ENCODE data around the gene ZBTB7C.

The ZBTB7C gene

GRCh38 chr18:48404716-48405507 is 4.3 kb downstream of the ZBTB7C start:
- no CpG with 5 or more reads among the region's 8 CpGs for WGBS (ENCODE audit: insufficient coverage, insufficient read length)
- no peak overlapping the region for H3K27ac ChIP-seq (ENCODE audit: low read length)
- peaks cover 7% of the 10 kb centered on the region for H3K4me1 ChIP-seq (ENCODE audit: control insufficient read depth, insufficient read depth, low read length)
- no peaks in the 10 kb centered on the region for H3K9me3 ChIP-seq (ENCODE audit: control insufficient read depth, insufficient read depth, low read length)
- no peaks in the 10 kb centered on the region for H3K36me3 ChIP-seq (ENCODE audit: control insufficient read depth, insufficient read depth, low read length)
- H3K27me3 ChIP-seq (ENCODE audit: control insufficient read depth, insufficient read depth, low read length), result peaks cover 17% of the 10 kb centered on the region
- H3K4me3 ChIP-seq (ENCODE audit: low read length), result no peak overlapping the region
- DNase-seq (ENCODE audit: low read depth, low spot score), result no peak

GRCh38 chr18:48402953-48403352 is 6.2 kb downstream of the ZBTB7C start:
- no peaks in the 10 kb centered on the region for H3K9me3 ChIP-seq (ENCODE audit: control insufficient read depth, insufficient read depth, low read length)
- H3K4me3 ChIP-seq (ENCODE audit: low read length), result no peak overlapping the region
- H3K27me3 ChIP-seq (ENCODE audit: control insufficient read depth, insufficient read depth, low read length), result peaks cover 10% of the 10 kb centered on the region
- peaks cover 4% of the 10 kb centered on the region for H3K4me1 ChIP-seq (ENCODE audit: control insufficient read depth, insufficient read depth, low read length)
- no CpG with 5 or more reads among the region's 1 CpG for WGBS (ENCODE audit: insufficient coverage, insufficient read length)
- H3K27ac ChIP-seq (ENCODE audit: low read length), result no peak overlapping the region
- no peak for DNase-seq (ENCODE audit: low read depth, low spot score)
- H3K36me3 ChIP-seq (ENCODE audit: control insufficient read depth, insufficient read depth, low read length), result no peaks in the 10 kb centered on the region

- no peaks in the 10 kb centered on the region for H3K9me3 ChIP-seq (ENCODE audit: control insufficient read depth, insufficient read depth, low read length)
- H3K4me1 ChIP-seq (ENCODE audit: control insufficient read depth, insufficient read depth, low read length), result no peaks in the 10 kb centered on the region
- H3K4me3 ChIP-seq (ENCODE audit: low read length), result no peak overlapping the region
- no peaks in the 10 kb centered on the region for H3K36me3 ChIP-seq (ENCODE audit: control insufficient read depth, insufficient read depth, low read length)
- no peak for DNase-seq (ENCODE audit: low read depth, low spot score)
- H3K27me3 ChIP-seq (ENCODE audit: control insufficient read depth, insufficient read depth, low read length), result no peaks in the 10 kb centered on the region
- H3K27ac ChIP-seq (ENCODE audit: low read length), result no peak overlapping the region
- no CpG with 5 or more reads among the region's 9 CpGs for WGBS (ENCODE audit: insufficient coverage, insufficient read length)
These were observed 9.7 kb downstream of the ZBTB7C start for GRCh38 chr18:48399303-48400075.

GRCh38 chr18:48398074-48398473 is 11.1 kb downstream of the ZBTB7C start:
- H3K27ac ChIP-seq (ENCODE audit: low read length), result no peak overlapping the region
- no CpG with 5 or more reads among the region's 4 CpGs for WGBS (ENCODE audit: insufficient coverage, insufficient read length)
- H3K4me3 ChIP-seq (ENCODE audit: low read length), result no peak overlapping the region
- H3K9me3 ChIP-seq (ENCODE audit: control insufficient read depth, insufficient read depth, low read length), result no peaks in the 10 kb centered on the region
- no peaks in the 10 kb centered on the region for H3K36me3 ChIP-seq (ENCODE audit: control insufficient read depth, insufficient read depth, low read length)
- DNase-seq (ENCODE audit: low read depth, low spot score), result no peak
- no peaks in the 10 kb centered on the region for H3K27me3 ChIP-seq (ENCODE audit: control insufficient read depth, insufficient read depth, low read length)
- H3K4me1 ChIP-seq (ENCODE audit: control insufficient read depth, insufficient read depth, low read length), result no peaks in the 10 kb centered on the region

- no peaks in the 10 kb centered on the region for H3K27me3 ChIP-seq (ENCODE audit: control insufficient read depth, insufficient read depth, low read length)
- H3K36me3 ChIP-seq (ENCODE audit: control insufficient read depth, insufficient read depth, low read length), result no peaks in the 10 kb centered on the region
- no peaks in the 10 kb centered on the region for H3K4me1 ChIP-seq (ENCODE audit: control insufficient read depth, insufficient read depth, low read length)
- WGBS (ENCODE audit: insufficient coverage, insufficient read length), result no CpG with 5 or more reads among the region's 4 CpGs
- H3K4me3 ChIP-seq (ENCODE audit: low read length), result no peak overlapping the region
- H3K27ac ChIP-seq (ENCODE audit: low read length), result no peak overlapping the region
- no peaks in the 10 kb centered on the region for H3K9me3 ChIP-seq (ENCODE audit: control insufficient read depth, insufficient read depth, low read length)
- no peak for DNase-seq (ENCODE audit: low read depth, low spot score)
These were observed 12.2 kb downstream of the ZBTB7C start for GRCh38 chr18:48397021-48397420.

GRCh38 chr18:48396561-48396960 is 12.6 kb downstream of the ZBTB7C start:
- H3K36me3 ChIP-seq (ENCODE audit: control insufficient read depth, insufficient read depth, low read length), result no peaks in the 10 kb centered on the region
- no peak for DNase-seq (ENCODE audit: low read depth, low spot score)
- WGBS (ENCODE audit: insufficient coverage, insufficient read length), result no CpG with 5 or more reads among the region's 5 CpGs
- no peak overlapping the region for H3K27ac ChIP-seq (ENCODE audit: low read length)
- H3K4me3 ChIP-seq (ENCODE audit: low read length), result no peak overlapping the region
- no peaks in the 10 kb centered on the region for H3K9me3 ChIP-seq (ENCODE audit: control insufficient read depth, insufficient read depth, low read length)
- no peaks in the 10 kb centered on the region for H3K4me1 ChIP-seq (ENCODE audit: control insufficient read depth, insufficient read depth, low read length)
- H3K27me3 ChIP-seq (ENCODE audit: control insufficient read depth, insufficient read depth, low read length), result no peaks in the 10 kb centered on the region

GRCh38 chr18:48395646-48396045 is 13.5 kb downstream of the ZBTB7C start:
- Histone ChIP-seq H3K4me3 (ENCODE audit: low read length) (no peak overlapping the region), H3K36me3 (ENCODE audit: control insufficient read depth, insufficient read depth, low read length) (no peaks in the 10 kb centered on the region), H3K4me1 (ENCODE audit: control insufficient read depth, insufficient read depth, low read length) (no peaks in the 10 kb centered on the region), H3K27me3 (ENCODE audit: control insufficient read depth, insufficient read depth, low read length) (no peaks in the 10 kb centered on the region), H3K27ac (ENCODE audit: low read length) (no peak overlapping the region), H3K9me3 (ENCODE audit: control insufficient read depth, insufficient read depth, low read length) (no peaks in the 10 kb centered on the region)
- DNase-seq (ENCODE audit: low read depth, low spot score), result no peak
- WGBS (ENCODE audit: insufficient coverage, insufficient read length), result no CpG with 5 or more reads among the region's 1 CpG

DNA sequence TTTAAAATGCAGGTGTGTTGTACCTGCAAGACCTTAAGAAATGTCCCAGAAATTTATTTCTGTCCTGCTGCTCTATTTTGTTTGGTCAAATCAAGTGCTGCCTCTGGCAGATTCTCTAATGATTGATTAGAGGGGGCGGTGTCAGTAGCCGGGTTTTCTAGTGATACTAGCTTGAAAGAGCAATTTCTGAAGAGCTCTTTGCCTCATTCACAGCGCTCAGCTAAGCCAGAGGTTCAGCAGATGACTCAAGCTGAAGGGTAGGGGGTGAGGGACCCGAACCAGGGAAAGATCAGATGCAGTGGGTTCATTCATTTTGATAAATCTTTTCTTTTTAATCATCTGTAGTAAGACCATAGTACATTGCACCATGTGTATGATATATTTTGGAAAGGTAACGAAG is 15.0 kb downstream of the ZBTB7C start:
- no CpG with 5 or more reads among the region's 5 CpGs for WGBS (ENCODE audit: insufficient coverage, insufficient read length)
- Histone ChIP-seq H3K27ac (ENCODE audit: low read length) (no peak overlapping the region), H3K4me1 (ENCODE audit: control insufficient read depth, insufficient read depth, low read length) (no peaks in the 10 kb centered on the region), H3K4me3 (ENCODE audit: low read length) (no peak overlapping the region), H3K36me3 (ENCODE audit: control insufficient read depth, insufficient read depth, low read length) (no peaks in the 10 kb centered on the region), H3K27me3 (ENCODE audit: control insufficient read depth, insufficient read depth, low read length) (no peaks in the 10 kb centered on the region), H3K9me3 (ENCODE audit: control insufficient read depth, insufficient read depth, low read length) (no peaks in the 10 kb centered on the region)
- no peak for DNase-seq (ENCODE audit: low read depth, low spot score)

GRCh38 chr18:48393776-48394175 is 15.4 kb downstream of the ZBTB7C start:
- Histone ChIP-seq H3K27ac (ENCODE audit: low read length) (no peak overlapping the region), H3K4me1 (ENCODE audit: control insufficient read depth, insufficient read depth, low read length) (no peaks in the 10 kb centered on the region), H3K9me3 (ENCODE audit: control insufficient read depth, insufficient read depth, low read length) (no peaks in the 10 kb centered on the region), H3K4me3 (ENCODE audit: low read length) (no peak overlapping the region), H3K36me3 (ENCODE audit: control insufficient read depth, insufficient read depth, low read length) (no peaks in the 10 kb centered on the region), H3K27me3 (ENCODE audit: control insufficient read depth, insufficient read depth, low read length) (no peaks in the 10 kb centered on the region)
- WGBS (ENCODE audit: insufficient coverage, insufficient read length), result no CpG with 5 or more reads among the region's 1 CpG
- DNase-seq (ENCODE audit: low read depth, low spot score), result no peak

DNA sequence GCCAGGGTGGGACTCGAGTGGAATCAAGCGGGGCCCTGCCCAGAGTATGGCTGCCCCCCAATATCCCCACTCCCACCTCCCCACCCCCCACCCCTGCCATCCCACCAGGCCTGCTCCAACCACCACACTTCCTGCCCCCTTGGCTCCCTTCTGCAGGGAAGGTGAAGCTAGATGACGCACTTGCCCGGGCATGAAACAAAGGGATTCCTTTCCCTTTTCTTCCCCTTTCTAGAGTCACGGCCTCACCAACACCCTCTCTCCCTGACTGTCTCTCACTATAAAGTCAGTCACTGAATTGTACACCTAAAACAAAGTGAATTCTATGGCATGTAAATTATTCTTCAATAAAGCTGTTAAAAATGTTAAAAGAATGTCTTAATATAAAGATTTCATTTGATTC is 16.0 kb downstream of the ZBTB7C start:
- DNase-seq (ENCODE audit: low read depth, low spot score), result no peak
- Histone ChIP-seq H3K4me1 (ENCODE audit: control insufficient read depth, insufficient read depth, low read length) (no peaks in the 10 kb centered on the region), H3K36me3 (ENCODE audit: control insufficient read depth, insufficient read depth, low read length) (no peaks in the 10 kb centered on the region), H3K9me3 (ENCODE audit: control insufficient read depth, insufficient read depth, low read length) (no peaks in the 10 kb centered on the region), H3K4me3 (ENCODE audit: low read length) (no peak overlapping the region), H3K27ac (ENCODE audit: low read length) (no peak overlapping the region), H3K27me3 (ENCODE audit: control insufficient read depth, insufficient read depth, low read length) (no peaks in the 10 kb centered on the region)
- WGBS (ENCODE audit: insufficient coverage, insufficient read length), result no CpG with 5 or more reads among the region's 5 CpGs

Measured in iPS DF 6.9 (cell line).